NOMO-1 (cell line): ENCODE measurements around the gene ITSN1.

Experiments
- DNase-seq, 2 experiments: peaks; one replicate each; lab custom pipeline; 2025; ENCODE audit not compliant: unreplicated experiment in 2 of 2; lab: John Stamatoyannopoulos, UW

The ITSN1 gene

GRCh38 chr21:33944185-33944763 lies 302.0 kb downstream of the ITSN1 start:
- DNase-seq: no peak

- DNase-seq: peak; percentile 15 to 68
These were observed 303.5 kb downstream of the ITSN1 start for GRCh38 chr21:33945652-33946270.

- DNase-seq: peak; percentile 88 to 92
These were observed 305.3 kb downstream of the ITSN1 start for GRCh38 chr21:33947451-33948095.

GRCh38 chr21:33948096-33948950 lies 306.0 kb downstream of the ITSN1 start:
- peak; percentile 76 to 77 for DNase-seq

GRCh38 chr21:33948951-33949444 lies 306.7 kb downstream of the ITSN1 start:
- DNase-seq: no peak
